Epithelial cell of proximal tubule (primary cell): ENCODE measurements around the gene TMEM201. TPM values are rescaled to one million over a fixed set of nuclear protein-coding genes. Genes with fewer than 3 reads are reported as not detected.

Source experiments
- DNase-seq: peaks from one replicate; pipeline ENCODE4 v3.0.0-alpha.2; 2011; ENCODE audit warnings: low read depth
- H3K4me3 ChIP-seq: 2 replicates; pipeline ENCODE4 v1.5.1; 2011; ENCODE audit warnings: low read depth, mild to moderate bottlenecking, low read length
- total RNA-seq: library from RNA; depleted of rRNA; stranded (reverse); fragments of >200 nt; gene quantifications from 2 replicates; pipeline ENCODE4 v1.2.3, GENCODE V29; 2015
- TF ChIP-seq, protein P1 (sequence below): conservative IDR thresholded peaks from 2 replicates; pipeline ENCODE4 v1.5.1; 2012; ENCODE audit warnings: low read depth, mild to moderate bottlenecking, low read length

The TMEM201 gene
- total RNA-seq, 1 donor from 2014 or later, result 8.9 TPM

GRCh38 chr1:9601942-9602793, 13.5 kb downstream of the TMEM201 start:
- TF ChIP-seq, protein P1, sequence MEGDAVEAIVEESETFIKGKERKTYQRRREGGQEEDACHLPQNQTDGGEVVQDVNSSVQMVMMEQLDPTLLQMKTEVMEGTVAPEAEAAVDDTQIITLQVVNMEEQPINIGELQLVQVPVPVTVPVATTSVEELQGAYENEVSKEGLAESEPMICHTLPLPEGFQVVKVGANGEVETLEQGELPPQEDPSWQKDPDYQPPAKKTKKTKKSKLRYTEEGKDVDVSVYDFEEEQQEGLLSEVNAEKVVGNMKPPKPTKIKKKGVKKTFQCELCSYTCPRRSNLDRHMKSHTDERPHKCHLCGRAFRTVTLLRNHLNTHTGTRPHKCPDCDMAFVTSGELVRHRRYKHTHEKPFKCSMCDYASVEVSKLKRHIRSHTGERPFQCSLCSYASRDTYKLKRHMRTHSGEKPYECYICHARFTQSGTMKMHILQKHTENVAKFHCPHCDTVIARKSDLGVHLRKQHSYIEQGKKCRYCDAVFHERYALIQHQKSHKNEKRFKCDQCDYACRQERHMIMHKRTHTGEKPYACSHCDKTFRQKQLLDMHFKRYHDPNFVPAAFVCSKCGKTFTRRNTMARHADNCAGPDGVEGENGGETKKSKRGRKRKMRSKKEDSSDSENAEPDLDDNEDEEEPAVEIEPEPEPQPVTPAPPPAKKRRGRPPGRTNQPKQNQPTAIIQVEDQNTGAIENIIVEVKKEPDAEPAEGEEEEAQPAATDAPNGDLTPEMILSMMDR, result no peak
- H3K4me3 ChIP-seq, result no peak overlapping the region
- no peak for DNase-seq

DNA sequence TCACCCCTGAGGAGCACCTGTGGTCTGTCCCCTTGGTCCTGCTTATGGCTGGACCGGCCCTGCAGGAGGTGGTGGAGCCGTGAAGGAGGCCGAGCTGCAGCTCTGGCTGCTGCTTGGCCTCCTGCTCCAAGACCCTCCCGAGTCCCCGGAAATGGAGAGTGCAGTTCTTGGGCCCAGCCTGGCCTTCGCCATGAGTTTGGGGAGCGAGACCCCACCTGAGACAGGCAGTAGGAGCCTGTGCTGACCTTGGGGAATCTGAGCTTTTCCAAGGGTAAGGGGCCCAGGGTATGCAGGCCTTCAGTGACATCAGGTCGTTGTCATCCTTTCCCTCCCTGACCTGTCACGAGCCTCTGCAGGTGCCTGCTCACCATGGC, 14.1 kb downstream of the TMEM201 start:
- TF ChIP-seq, protein P1, result no peak
- DNase-seq, result no peak
- H3K4me3 ChIP-seq, result no peak overlapping the region

DNA sequence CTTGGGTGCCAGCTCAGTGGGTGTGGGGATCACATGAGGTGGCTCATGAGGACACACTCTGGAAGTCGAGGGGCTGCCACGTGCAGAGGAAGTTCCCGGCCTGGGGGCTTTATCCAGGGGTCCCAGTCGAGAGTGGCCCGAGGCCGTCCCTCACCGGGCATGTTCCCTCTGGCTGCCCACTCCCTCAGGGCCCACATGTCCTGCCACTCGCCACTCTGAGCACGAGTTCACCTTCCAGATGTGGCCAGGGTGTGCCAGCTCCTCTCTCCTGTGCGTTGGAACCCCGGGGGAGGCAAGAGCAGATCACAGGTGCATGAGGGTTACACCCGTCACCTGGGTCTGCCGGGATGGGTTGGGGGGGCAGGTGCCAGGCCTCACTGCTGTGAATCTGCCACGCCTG, 14.6 kb downstream of the TMEM201 start:
- H3K4me3 ChIP-seq, result no peak overlapping the region
- TF ChIP-seq, protein P1, result no peak
- no peak for DNase-seq

DNA sequence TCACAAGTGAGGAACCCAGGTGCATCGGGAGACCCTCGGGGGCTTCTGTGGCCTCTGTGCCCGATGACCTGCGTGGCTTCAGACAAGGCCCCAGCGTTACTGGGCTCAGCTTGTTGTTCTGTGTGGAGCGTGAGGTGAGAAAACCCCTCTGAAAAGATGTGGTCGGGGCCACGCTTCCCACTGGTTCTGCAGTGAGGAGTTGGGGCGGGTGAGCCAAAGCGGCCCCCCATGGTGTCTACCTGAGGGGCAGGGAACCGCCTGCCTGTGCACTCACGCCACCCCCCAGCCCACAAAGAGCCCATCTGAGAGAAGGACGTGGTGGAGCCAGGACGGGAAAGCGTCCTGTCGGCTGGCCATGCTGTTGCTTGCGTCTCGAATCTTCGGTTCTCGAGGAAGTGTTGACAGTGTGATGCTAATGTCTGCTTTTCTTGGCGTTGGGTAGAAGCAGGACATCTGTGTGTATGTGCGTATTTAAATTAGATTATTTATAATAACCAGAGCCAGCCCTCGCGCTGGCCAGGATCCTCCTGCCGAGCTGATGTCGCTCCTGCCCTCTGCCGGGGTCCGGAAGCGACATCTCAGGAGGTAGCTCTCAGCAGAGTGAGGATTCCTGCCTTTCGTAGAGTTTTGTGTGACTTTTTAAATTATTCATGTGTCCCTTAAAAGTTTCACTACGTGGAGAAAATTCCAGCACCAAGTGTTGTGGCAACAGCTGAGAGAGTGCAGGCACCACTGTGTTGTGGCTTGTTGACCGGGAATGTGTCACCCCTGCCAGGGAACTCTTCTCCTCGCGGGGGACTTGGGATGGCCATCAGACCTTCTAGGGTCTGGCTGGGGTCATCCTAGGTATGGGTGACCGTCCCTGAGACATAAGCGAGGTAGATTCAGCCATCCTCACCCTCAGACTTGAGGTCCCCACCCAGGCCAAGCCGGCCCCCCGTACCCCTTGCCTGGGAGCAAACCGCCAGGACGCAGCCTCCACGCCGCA, 15.3 kb downstream of the TMEM201 start:
- no peak for DNase-seq
- TF ChIP-seq, protein P1, result no peak

GRCh38 chr1:9604836-9605235, 16.1 kb downstream of the TMEM201 start:
- no peak overlapping the region for H3K4me3 ChIP-seq
- TF ChIP-seq, protein P1, result no peak
- DNase-seq, result no peak

More for the DNA sequence above, 15.3 kb downstream of the TMEM201 start:
- no peak overlapping the region for H3K4me3 ChIP-seq

- no peak overlapping the region for H3K4me3 ChIP-seq
- no peak for DNase-seq
- TF ChIP-seq, protein P1, result no peak
Measured at GRCh38 chr1:9605946-9606455, 17.3 kb downstream of the TMEM201 start.
